A549 (cell line): ENCODE measurements around the gene SURF2. TPM values are rescaled to one million over a fixed set of nuclear protein-coding genes. Genes with fewer than 3 reads are reported as not detected.

Experiments
- ATAC-seq, 2 experiments: fragments of 200-7000 bp in 1 of 2; fragments of >200 bp in 1 of 2; cut with Nextera tagmentation in 1 of 2; cut with Tn5 transposase in 1 of 2; 3 replicates each; pipeline versions ENCODE4 v1.8.0 to v1.9.1; 2018 to 2020; ENCODE audit warnings: mild to moderate bottlenecking in 1 of 2, moderate library complexity in 1 of 2
- CTCF ChIA-PET: fragments of 300-600 bp; sonication (Branson Sonifier 250); formaldehyde crosslinking; extraction: SDS; loops from one replicate; lab custom pipeline; 2021; ENCODE audit warnings: antibody characterized with exemption, inconsistent platforms; lab: Yijun Ruan, JAX
- POLR2A ChIA-PET: fragments of 350-600 bp; formaldehyde crosslinking; extraction: SDS; loops from one replicate; lab custom pipeline; 2021; ENCODE audit warnings: antibody characterized with exemption, inconsistent platforms; lab: Yijun Ruan, JAX
- DNase-seq, 2 experiments: peaks; one replicate each; pipeline versions ENCODE4 v3.0.0 to v3.0.0-alpha.2; 2011 to 2016; ENCODE audit warnings: low read depth in 1 of 2, low spot score in 1 of 2
- FAIRE-seq: peaks from 2 replicates; lab custom pipeline; 2011; peaks lifted over from hg19 to GRCh38; lab: Jason Lieb, UNC
- H3K27ac ChIP-seq, 2 experiments: fragments of >200 bp; sonication (Bioruptor Twin); formaldehyde crosslinking; 3 replicates each; pipeline ENCODE4 v1.5.1; 2016 to 2017
- H3K4me1 ChIP-seq: fragments of >200 bp; sonication (Bioruptor Twin); formaldehyde crosslinking; 3 replicates; pipeline ENCODE4 v1.6.1; 2016
- H3K4me2 ChIP-seq: fragments of >200 bp; sonication (Bioruptor Twin); formaldehyde crosslinking; 3 replicates; pipeline ENCODE4 v1.6.1; 2016
- H3K4me3 ChIP-seq: fragments of >200 bp; sonication (Bioruptor Twin); formaldehyde crosslinking; 3 replicates; pipeline ENCODE4 v1.5.1; 2016
- H3K9me3 ChIP-seq: fragments of >200 bp; sonication (Bioruptor Twin); formaldehyde crosslinking; 3 replicates; pipeline ENCODE4 v1.6.1; 2016
- BCL3 ChIP-seq: fragments of >200 bp; sonication (Bioruptor Twin); formaldehyde crosslinking; IDR thresholded peaks from 3 replicates; pipeline ENCODE4 v1.6.1; 2016
- CBX2 ChIP-seq: fragments of 200-600 bp; sonication (generic); IDR thresholded peaks from 2 replicates; pipeline ENCODE4 v1.6.1; 2016; ENCODE audit warnings: low read depth, mild to moderate bottlenecking, borderline replicate concordance
- CHD4 ChIP-seq: fragments of 200-600 bp; sonication (generic); IDR thresholded peaks from 2 replicates; pipeline ENCODE4 v1.6.1; 2016; ENCODE audit warnings: antibody characterized with exemption, mild to moderate bottlenecking, borderline replicate concordance
- EHMT2 ChIP-seq: fragments of 200-600 bp; sonication (generic); IDR thresholded peaks from 2 replicates; pipeline ENCODE4 v1.6.1; 2016; ENCODE audit warnings: antibody characterized with exemption, low read depth, mild to moderate bottlenecking, moderate library complexity
- EP300 ChIP-seq, 2 experiments: fragments of >200 bp; sonication (Bioruptor Twin); formaldehyde crosslinking; IDR thresholded peaks; 2 replicates in 1 of 2; 3 replicates in 1 of 2; pipeline ENCODE4 v1.6.1; 2016 to 2017
- ESRRA ChIP-seq: fragments of 150-350 bp; IDR thresholded peaks from 2 replicates; pipeline ENCODE4 v1.6.1; 2014; ENCODE audit warnings: mild to moderate bottlenecking, low read length, borderline replicate concordance
- FOSB ChIP-seq: fragments of 250-450 bp; sonication (Bioruptor Pico); IDR thresholded peaks from 2 replicates; pipeline ENCODE4 v1.5.0; 2020; ENCODE audit warnings: mild to moderate bottlenecking, moderate library complexity
- FOSL2 ChIP-seq, 2 experiments: fragments of 450-650 bp in 1 of 2; fragments of >200 bp in 1 of 2; sonication (Bioruptor Twin) in 1 of 2; formaldehyde crosslinking; IDR thresholded peaks; 2 replicates each; pipeline versions ENCODE4 v1.5.0 to v1.6.1; 2016 to 2020; ENCODE audit warnings: mild to moderate bottlenecking in 1 of 2, moderate library complexity in 1 of 2
- HDAC2 ChIP-seq: fragments of 200-600 bp; sonication (generic); IDR thresholded peaks from 2 replicates; pipeline ENCODE4 v1.6.1; 2016
- HEYL ChIP-seq: fragments of 250-450 bp; sonication (Bioruptor Pico); IDR thresholded peaks from 2 replicates; pipeline ENCODE4 v1.8.0; 2021; ENCODE audit warnings: mild to moderate bottlenecking, moderate library complexity
- HOXB5 ChIP-seq: fragments of 250-450 bp; sonication (Bioruptor Pico); IDR thresholded peaks from 2 replicates; pipeline ENCODE4 v1.5.0; 2020; ENCODE audit warnings: mild to moderate bottlenecking, moderate library complexity
- JUNB ChIP-seq: fragments of >200 bp; sonication (Bioruptor Twin); formaldehyde crosslinking; IDR thresholded peaks from 2 replicates; pipeline ENCODE4 v1.6.1; 2016
- KDM1A ChIP-seq: fragments of 200-600 bp; sonication (generic); IDR thresholded peaks from 2 replicates; pipeline ENCODE4 v1.6.1; 2016; ENCODE audit warnings: low read depth, mild to moderate bottlenecking
- KDM5A ChIP-seq: fragments of 200-600 bp; sonication (generic); IDR thresholded peaks from 2 replicates; pipeline ENCODE4 v1.6.1; 2016; ENCODE audit warnings: antibody characterized with exemption, mild to moderate bottlenecking
- MAFK ChIP-seq: fragments of 450-650 bp; IDR thresholded peaks from 2 replicates; pipeline ENCODE4 v1.6.1; 2014; ENCODE audit not compliant: partially characterized antibody
- MAX ChIP-seq: IDR thresholded peaks from 2 replicates; pipeline ENCODE4 v1.6.1; 2012
- MYC ChIP-seq: IDR thresholded peaks from 2 replicates; pipeline ENCODE4 v1.6.1; 2012; ENCODE audit warnings: mild to moderate bottlenecking, inconsistent platforms, low read length, improper control_type of control experiment, borderline replicate concordance
- NFE2L2 ChIP-seq: fragments of 150-350 bp; conservative IDR thresholded peaks from 2 replicates; pipeline ENCODE4 v1.6.1; 2014; ENCODE audit warnings: low read length
- PHF8 ChIP-seq: fragments of 200-600 bp; sonication (generic); IDR thresholded peaks from 2 replicates; pipeline ENCODE4 v1.6.1; 2016; ENCODE audit warnings: low read depth, mild to moderate bottlenecking, antibody characterized with exemption, moderate library complexity, borderline replicate concordance
- RARB ChIP-seq: fragments of 250-450 bp; sonication (Bioruptor Pico); IDR thresholded peaks from 2 replicates; pipeline ENCODE4 v1.8.0; 2021; ENCODE audit warnings: mild to moderate bottlenecking, moderate library complexity
- RCOR1 ChIP-seq: fragments of 150-350 bp; IDR thresholded peaks from 2 replicates; pipeline ENCODE4 v1.6.1; 2014; ENCODE audit warnings: antibody characterized with exemption, low read length, low read depth
- REST ChIP-seq: fragments of 200-600 bp; sonication (generic); IDR thresholded peaks from 2 replicates; pipeline ENCODE4 v1.6.1; 2016; ENCODE audit warnings: antibody characterized with exemption, mild to moderate bottlenecking, moderate library complexity
- RFX5 ChIP-seq: fragments of 450-650 bp; IDR thresholded peaks from 2 replicates; pipeline ENCODE4 v1.7.1; 2014; ENCODE audit warnings: antibody characterized with exemption, mild to moderate bottlenecking, moderate library complexity
- RNF2 ChIP-seq: fragments of 200-600 bp; sonication (generic); IDR thresholded peaks from 2 replicates; pipeline ENCODE4 v1.6.1; 2016; ENCODE audit warnings: low read depth, mild to moderate bottlenecking, antibody characterized with exemption, moderate library complexity, borderline replicate concordance
- SMC3 ChIP-seq: fragments of >200 bp; sonication (Bioruptor Twin); formaldehyde crosslinking; IDR thresholded peaks from 3 replicates; pipeline ENCODE4 v1.6.1; 2018; ENCODE audit warnings: inconsistent platforms
- SREBF2 ChIP-seq: fragments of 450-650 bp; IDR thresholded peaks from 2 replicates; pipeline ENCODE4 v1.6.1; 2014; ENCODE audit warnings: mild to moderate bottlenecking, moderate library complexity
- TP53 ChIP-seq: fragments of 250-450 bp; sonication (Bioruptor Pico); IDR thresholded peaks from 2 replicates; pipeline ENCODE4 v1.5.0; 2021; ENCODE audit warnings: mild to moderate bottlenecking, moderate library complexity
- ZFP36 ChIP-seq: fragments of 450-650 bp; IDR thresholded peaks from 2 replicates; pipeline ENCODE4 v1.6.1; 2014; ENCODE audit warnings: borderline replicate concordance; ENCODE audit not compliant: partially characterized antibody
- ZNF302 ChIP-seq: fragments of 250-450 bp; sonication (Bioruptor Pico); IDR thresholded peaks from 2 replicates; pipeline ENCODE4 v1.9.0; 2021; ENCODE audit warnings: inconsistent platforms, mild to moderate bottlenecking, moderate library complexity
- WGBS: methylation state at CpG from one replicate; pipeline ENCODE4 v1.1.6; 2017; ENCODE audit errors: missing lambda C conversion rate; 5-methylcytosine and 5-hydroxymethylcytosine counted together
- polyA plus RNA-seq, 4 experiments: library from polyadenylated mRNA; depleted of rRNA in 3 of 4; stranded (reverse); fragments of >200 nt; fragmentation: RNase III in 1 of 4; extraction: RNeasy Plus Mini Kit Qiagen cat#74134 plus additional on column Dnase treatment in 1 of 4; gene quantifications; 2 replicates in 3 of 4; 3 replicates in 1 of 4; pipeline ENCODE4 v1.2.3, GENCODE V29; 2011 to 2017

The SURF2 gene
- polyA plus RNA-seq, 2 of the 4 experiments (the other 2 are of a cell fraction), result 25.2 to 34.9 TPM

- TF ChIP-seq RCOR1, result no peak
- TF ChIP-seq, all 56 proteins: peak for 0
Observed at GRCh38 chr9:133382507-133383141, 26.3 kb downstream of the SURF2 start (continued).

GRCh38 chr9:133383438-133383837 is 27.1 kb downstream of the SURF2 start:
- ChIA-PET CTCF (interaction anchor here (1.6 kb wide), 1 partner anchor 20 kb away, joined by 5 read pairs; no protein-coding TSS in a partner anchor), POLR2A (no interaction called here)
- FAIRE-seq (no peak), DNase-seq (no peak), ATAC-seq (no peak)
- H3K4me2 ChIP-seq, result no peak overlapping the region
- H3K4me3 ChIP-seq, result no peak overlapping the region
- no peak overlapping the region for H3K27ac ChIP-seq
- no peak for TF ChIP-seq CHD4
- no peak for TF ChIP-seq MAX
- TF ChIP-seq FOSB (CRISPR knock-in tag), result no peak
- TF ChIP-seq SREBF2, result no peak
- TF ChIP-seq RFX5, result no peak
- TF ChIP-seq RARB (CRISPR knock-in tag), result no peak
- TF ChIP-seq HEYL (CRISPR knock-in tag), result no peak
- TF ChIP-seq HOXB5 (CRISPR knock-in tag), result no peak
- TF ChIP-seq TP53, result no peak
- TF ChIP-seq RNF2, result no peak
- no peak for TF ChIP-seq HDAC2
- TF ChIP-seq ESRRA, result no peak
- no peak for TF ChIP-seq ZFP36
- TF ChIP-seq NFE2L2, result no peak
- TF ChIP-seq EHMT2, result no peak
- no peak for TF ChIP-seq MAFK
- no peak for TF ChIP-seq SMC3
- TF ChIP-seq ZNF302, result no peak
- TF ChIP-seq BCL3, result no peak
- no peak for TF ChIP-seq KDM5A
- TF ChIP-seq, all 56 proteins: peak for 0
- Histone ChIP-seq H3K4me1 (no peaks in the 10 kb centered on the region), H3K9me3 (no peaks in the 10 kb centered on the region)
- 74% methylated on average over 3 of the region's 3 CpGs for WGBS

GRCh38 chr9:133384736-133385321 is 28.5 kb downstream of the SURF2 start:
- 83% methylated on average over 17 of the region's 17 CpGs for WGBS
- ATAC-seq, result no peak
- Histone ChIP-seq H3K27ac (no peak overlapping the region), H3K9me3 (no peaks in the 10 kb centered on the region), H3K4me3 (no peak overlapping the region), H3K4me1 (no peaks in the 10 kb centered on the region), H3K4me2 (no peak overlapping the region)
- FAIRE-seq, result no peak
- POLR2A ChIA-PET, result no interaction called here
- DNase-seq, result no peak
- CTCF ChIA-PET, result interaction anchor here (1.5 to 4.2 kb wide), 5 partner anchors 12 to 102 kb away, joined by 5 to 21 read pairs (median 7); no protein-coding TSS in a partner anchor
- TF ChIP-seq TP53 (no peak), FOSB (CRISPR knock-in tag) (no peak), MYC (no peak), ZFP36 (no peak), CHD4 (no peak), RCOR1 (no peak), NFE2L2 (no peak), REST (no peak), HDAC2 (no peak), JUNB (no peak), FOSL2 (IDR thresholded peaks at IDR 0.05) (no peak), FOSL2 (CRISPR knock-in tag; IDR thresholded peaks at IDR 0.05) (no peak), KDM1A (no peak), CBX2 (no peak), BCL3 (no peak), PHF8 (no peak), HEYL (CRISPR knock-in tag) (no peak), EP300 (IDR thresholded peaks at IDR 0.05) (no peak)
